ENCODE measurements around the gene RNF212B. TPM values are rescaled to one million over a fixed set of nuclear protein-coding genes. Genes with fewer than 3 reads are reported as not detected.

RNF212B gene
- total and polyA plus RNA-seq, 2 of the 13 experiments (the other 11 are each of a cell fraction or from before 2014, with no cell fraction given): 0.05 TPM; not detected in 1

- TF ChIP-seq NFKB2 (CRISPR knock-in tag; IDR thresholded peaks at IDR 0.05; ENCODE audit: borderline replicate concordance) (no peak), ZFAT (CRISPR knock-in tag; conservative IDR thresholded peaks at IDR 0.05) (no peak), ISL2 (CRISPR knock-in tag; IDR thresholded peaks at IDR 0.05) (no peak), TFDP1 (CRISPR knock-in tag; IDR thresholded peaks at IDR 0.05; ENCODE audit: borderline replicate concordance) (no peak), KDM3A (CRISPR knock-in tag; IDR thresholded peaks at IDR 0.05; ENCODE audit: low read depth) (no peak), ZNF484 (CRISPR knock-in tag; IDR thresholded peaks at IDR 0.05; ENCODE audit: borderline replicate concordance, low read depth) (no peak), PAF1 (CRISPR knock-in tag; IDR thresholded peaks at IDR 0.05) (no peak), ZNF235 (CRISPR knock-in tag; IDR thresholded peaks at IDR 0.05; ENCODE audit: borderline replicate concordance) (no peak; the same call in 1 of the 2 replicates), ZNF44 (CRISPR knock-in tag; IDR thresholded peaks at IDR 0.05) (no peak), ZNF234 (CRISPR knock-in tag; conservative IDR thresholded peaks at IDR 0.05) (0 out of 2 replicates have a peak, but pooled peaks have one; percentile 72), ZNF574 (CRISPR knock-in tag; IDR thresholded peaks at IDR 0.05) (no peak), SNAPC5 (CRISPR knock-in tag; IDR thresholded peaks at IDR 0.05; ENCODE audit: borderline replicate concordance) (0 out of 2 replicates have a peak, but pooled peaks have one; percentile 51), ZNF460 (CRISPR knock-in tag; IDR thresholded peaks at IDR 0.05; ENCODE audit: borderline replicate concordance) (no peak), ZFP91 (CRISPR knock-in tag; IDR thresholded peaks at IDR 0.05; ENCODE audit: borderline replicate concordance) (no peak), UBTF (CRISPR knock-in tag; IDR thresholded peaks at IDR 0.05) (no peak; the same call in 1 of the 2 replicates), SIX4 (CRISPR knock-in tag; IDR thresholded peaks at IDR 0.05) (no peak; the same call in 1 of the 2 replicates), ZNF362 (CRISPR knock-in tag; IDR thresholded peaks at IDR 0.05; ENCODE audit: borderline replicate concordance) (no peak), ZFP82 (CRISPR knock-in tag; IDR thresholded peaks at IDR 0.05; ENCODE audit: borderline replicate concordance) (no peak; the same call in 1 of the 2 replicates), ZNF773 (CRISPR knock-in tag; IDR thresholded peaks at IDR 0.05; ENCODE audit: borderline replicate concordance) (no peak), YEATS4 (CRISPR knock-in tag; IDR thresholded peaks at IDR 0.05; ENCODE audit: borderline replicate concordance) (no peak), JUND (CRISPR knock-in tag; IDR thresholded peaks at IDR 0.05) (no peak)
Measured at GRCh38 chr14:23285530-23286019, 47.8 kb downstream of the RNF212B start (continued).

Measured in HepG2 (cell line).